Cardiac fibroblast (primary cell): Measurements from ENCODE around the gene MIDN.

ENCODE experiments used
- DNase-seq, 2 donors: peaks; one replicate each; pipeline versions ENCODE4 v3.0.0 to v3.0.0-alpha.2; 2010; ENCODE audit warnings: low read depth in 2 of 2
- H3K4me3 ChIP-seq, 2 donors: replicated peaks in 1 of 2; 1 replicate in 1 of 2; 2 replicates in 1 of 2; pipeline ENCODE4 v1.5.1; 2011; ENCODE audit warnings: low read depth in 2 of 2, low read length in 2 of 2, mild to moderate bottlenecking in 2 of 2, moderate library complexity in 1 of 2
- TF ChIP-seq, protein P1 (sequence below): IDR thresholded peaks from one replicate; pipeline ENCODE4 v1.5.1; 2011; ENCODE audit warnings: low read depth, mild to moderate bottlenecking, low read length, inconsistent platforms

MIDN gene

DNA sequence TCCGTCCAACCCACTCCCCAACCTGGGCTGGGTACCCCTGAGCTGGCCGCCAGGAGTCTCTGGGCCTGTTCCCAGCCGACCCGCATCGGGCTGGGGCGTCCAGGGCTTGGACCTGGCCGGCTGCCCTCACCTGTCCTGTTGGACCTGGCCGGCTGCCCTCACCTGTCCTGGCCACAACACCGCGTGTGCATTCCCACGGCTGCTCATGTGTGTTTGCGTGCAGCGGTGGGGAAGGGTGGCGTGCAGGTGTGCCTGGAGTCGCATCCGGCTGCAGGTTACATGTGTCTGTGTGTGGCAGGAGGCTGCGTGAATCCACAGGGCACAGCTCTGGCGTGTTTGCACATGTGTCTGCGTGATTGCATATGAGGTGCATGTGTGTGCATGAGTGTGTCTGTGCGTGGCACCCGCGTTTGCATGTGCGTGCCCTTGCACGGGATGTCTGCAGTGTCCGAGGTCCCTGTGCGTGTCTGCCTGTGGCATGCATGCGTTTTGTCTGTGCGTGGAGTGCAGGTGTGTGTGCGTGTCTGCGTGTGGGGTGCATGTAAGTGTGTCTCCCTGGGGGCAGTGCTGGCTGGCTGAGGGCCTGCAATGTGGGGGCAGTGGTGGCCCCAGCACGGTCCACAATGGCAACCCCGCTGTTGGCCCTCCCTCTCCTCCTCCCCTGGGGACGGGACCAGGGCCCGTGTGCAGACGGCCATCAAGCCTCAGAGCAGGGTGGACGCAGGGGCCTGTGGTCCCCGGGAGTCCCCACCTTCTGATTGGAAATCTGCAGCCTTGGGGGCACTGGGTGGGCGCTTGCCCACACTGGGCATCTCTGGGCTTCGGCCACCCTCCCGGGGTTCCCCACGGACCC, 40.7 kb downstream of the MIDN start:
- TF ChIP-seq, protein P1, sequence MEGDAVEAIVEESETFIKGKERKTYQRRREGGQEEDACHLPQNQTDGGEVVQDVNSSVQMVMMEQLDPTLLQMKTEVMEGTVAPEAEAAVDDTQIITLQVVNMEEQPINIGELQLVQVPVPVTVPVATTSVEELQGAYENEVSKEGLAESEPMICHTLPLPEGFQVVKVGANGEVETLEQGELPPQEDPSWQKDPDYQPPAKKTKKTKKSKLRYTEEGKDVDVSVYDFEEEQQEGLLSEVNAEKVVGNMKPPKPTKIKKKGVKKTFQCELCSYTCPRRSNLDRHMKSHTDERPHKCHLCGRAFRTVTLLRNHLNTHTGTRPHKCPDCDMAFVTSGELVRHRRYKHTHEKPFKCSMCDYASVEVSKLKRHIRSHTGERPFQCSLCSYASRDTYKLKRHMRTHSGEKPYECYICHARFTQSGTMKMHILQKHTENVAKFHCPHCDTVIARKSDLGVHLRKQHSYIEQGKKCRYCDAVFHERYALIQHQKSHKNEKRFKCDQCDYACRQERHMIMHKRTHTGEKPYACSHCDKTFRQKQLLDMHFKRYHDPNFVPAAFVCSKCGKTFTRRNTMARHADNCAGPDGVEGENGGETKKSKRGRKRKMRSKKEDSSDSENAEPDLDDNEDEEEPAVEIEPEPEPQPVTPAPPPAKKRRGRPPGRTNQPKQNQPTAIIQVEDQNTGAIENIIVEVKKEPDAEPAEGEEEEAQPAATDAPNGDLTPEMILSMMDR: no peak

GRCh38 chr19:1289686-1290025, 41.3 kb downstream of the MIDN start:
- DNase-seq: no peak
- H3K4me3 ChIP-seq: no peak overlapping the region
- TF ChIP-seq, protein P1: no peak

More for the DNA sequence above, 40.7 kb downstream of the MIDN start:
- no peak for DNase-seq
- H3K4me3 ChIP-seq: no peak overlapping the region

DNA sequence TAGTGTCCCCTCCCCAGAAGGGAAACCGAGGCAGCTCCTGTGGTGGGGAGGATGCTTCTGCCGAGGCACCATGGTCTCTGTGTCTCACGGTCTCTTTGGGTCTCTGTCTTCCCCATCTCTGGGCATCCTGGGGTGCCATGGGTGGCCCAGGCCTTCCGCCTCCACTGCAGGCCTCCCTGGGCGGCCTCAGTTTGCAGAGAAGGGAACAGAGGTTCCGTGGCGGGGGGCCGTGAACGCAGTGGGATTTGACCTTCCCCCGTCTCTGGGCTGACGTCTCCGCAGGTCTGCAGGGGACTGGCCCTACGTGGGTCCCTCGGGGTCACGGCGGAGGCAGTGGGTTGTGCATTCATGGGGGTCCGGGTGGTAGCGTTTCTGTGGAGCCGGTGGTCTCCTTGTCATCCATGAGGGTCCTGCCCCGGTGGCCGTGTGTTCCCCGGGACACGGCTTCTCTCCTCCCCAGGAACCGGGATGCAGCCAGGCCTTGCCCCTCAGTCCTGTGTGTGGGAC, 41.9 kb downstream of the MIDN start:
- no peak for DNase-seq
- no peak overlapping the region for H3K4me3 ChIP-seq

GRCh38 chr19:1290703-1291651, 42.6 kb downstream of the MIDN start:
- H3K4me3 ChIP-seq: no peak overlapping the region
- TF ChIP-seq, protein P1: no peak
- DNase-seq: no peak

More for the DNA sequence above, 41.9 kb downstream of the MIDN start:
- TF ChIP-seq, protein P1: no peak

- no peak for DNase-seq
- TF ChIP-seq, protein P1: no peak
- no peak overlapping the region for H3K4me3 ChIP-seq
Measured at GRCh38 chr19:1291761-1292418, 43.5 kb downstream of the MIDN start.

DNA sequence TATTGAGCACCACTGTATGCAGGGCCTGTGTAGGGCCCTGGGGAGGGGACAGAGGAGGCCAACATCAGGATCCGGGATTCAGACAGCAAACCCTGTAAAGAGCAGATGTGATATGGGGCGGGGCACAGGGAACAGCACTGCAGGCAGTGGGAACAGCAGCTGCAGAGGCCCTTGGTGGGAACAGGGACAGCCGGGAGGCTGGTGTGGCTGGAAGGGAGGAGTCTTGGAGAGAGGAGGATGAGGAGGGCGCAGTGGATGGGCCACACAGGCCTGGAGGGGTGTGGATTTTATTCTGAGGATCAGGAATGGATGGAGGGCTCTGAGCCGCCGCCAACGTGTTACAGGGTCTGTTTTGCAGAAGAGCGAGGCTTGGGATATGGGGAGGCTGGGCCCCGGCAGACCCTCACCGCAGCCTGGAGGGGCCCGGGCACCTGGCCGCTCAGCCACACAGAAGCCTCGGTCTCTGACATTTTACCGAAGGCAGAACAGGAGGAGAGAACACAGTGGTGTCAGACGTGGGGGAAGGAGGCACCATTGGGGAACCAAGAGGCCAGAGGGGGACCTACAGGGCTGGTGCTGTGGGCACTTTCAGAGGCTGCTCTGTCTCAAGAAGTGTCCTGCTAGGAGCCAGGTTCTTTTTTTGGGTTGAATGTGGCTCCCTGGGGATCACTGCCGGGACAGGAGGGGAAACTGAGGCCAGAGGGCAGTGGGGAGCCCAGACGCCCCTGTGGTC, 44.2 kb downstream of the MIDN start:
- TF ChIP-seq, protein P1: no peak
- no peak for DNase-seq
- H3K4me3 ChIP-seq: no peak overlapping the region
